HL-60 (cell line): Measurements from ENCODE around the gene HOOK2.

Experiments used
- CTCF ChIP-seq: IDR thresholded peaks from one replicate; pipeline ENCODE4 v1.5.1; 2011; ENCODE audit warnings: low read length, control low read depth, inconsistent platforms; ENCODE audit not compliant: insufficient read depth
- GABPA ChIP-seq: IDR thresholded peaks from 2 replicates; pipeline ENCODE4 v1.6.1; 2012; ENCODE audit warnings: low read depth
- POLR2AphosphoS5 ChIP-seq: IDR thresholded peaks from 2 replicates; pipeline ENCODE4 v1.6.1; 2012; ENCODE audit warnings: low read depth
- REST ChIP-seq: IDR thresholded peaks from 2 replicates; pipeline ENCODE4 v1.6.1; 2012; ENCODE audit warnings: low read depth; ENCODE audit not compliant: insufficient replicate concordance

- TF ChIP-seq POLR2AphosphoS5 (peak; percentile 57; the same call in 1 of the 2 replicates), GABPA (peak; percentile 64), CTCF (no peak), REST (no peak)
Observed at GRCh38 chr19:12722566-12723380, 52.6 kb downstream of the HOOK2 start.
